GM19463 (cell line): ENCODE data around the gene APOBEC3C.
"Not testable (repeated sequence)": the region's sequence is repeated elsewhere in the genome, so short reads cannot be mapped to it uniquely, and the experiment has no call there.

Source experiments
- ATAC-seq: cut with Tn5 transposase; IDR thresholded peaks from one replicate; pipeline ENCODE4 v1.9.1; 2021; ENCODE audit warnings: mild to moderate bottlenecking, moderate library complexity; ENCODE audit not compliant: unreplicated experiment

Gene APOBEC3C

GRCh38 chr22:39020021-39020651, 6.1 kb downstream of the APOBEC3C start:
- not testable (repeated sequence) for ATAC-seq

DNA sequence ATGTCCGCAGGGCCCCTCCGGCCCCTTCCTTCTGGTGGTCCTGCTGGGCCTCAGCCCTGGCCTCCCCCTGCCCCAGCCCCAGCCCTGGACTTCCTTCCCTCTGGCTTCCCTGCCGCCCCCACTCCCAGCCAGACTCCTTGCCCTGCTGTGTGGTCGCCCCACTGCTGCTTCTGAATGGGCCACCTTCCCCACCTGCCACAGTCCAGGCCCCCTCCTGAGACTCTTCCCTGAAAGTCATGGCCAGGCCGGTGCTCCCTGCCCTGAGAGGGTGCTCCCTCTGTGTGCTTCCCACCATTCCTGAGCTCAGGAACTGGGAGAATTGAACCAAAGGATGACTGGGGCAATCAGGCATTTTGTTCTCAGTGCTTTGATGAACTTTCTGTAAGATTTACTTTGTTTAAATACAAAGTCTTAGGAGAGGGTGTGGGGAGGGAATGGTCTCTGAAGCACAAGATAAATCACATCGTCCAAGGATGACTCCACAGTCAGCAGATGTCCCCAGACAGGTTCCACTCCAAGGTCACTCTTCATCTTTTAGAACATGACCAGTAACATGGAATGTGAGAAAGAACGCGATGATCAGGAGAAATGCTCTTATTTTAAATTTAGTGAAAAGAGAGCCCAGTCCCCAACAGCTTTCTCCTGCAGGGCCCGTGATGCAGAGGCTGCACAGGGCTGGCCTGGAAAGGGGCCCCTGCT, 7.6 kb downstream of the APOBEC3C start:
- no peak for ATAC-seq

DNA sequence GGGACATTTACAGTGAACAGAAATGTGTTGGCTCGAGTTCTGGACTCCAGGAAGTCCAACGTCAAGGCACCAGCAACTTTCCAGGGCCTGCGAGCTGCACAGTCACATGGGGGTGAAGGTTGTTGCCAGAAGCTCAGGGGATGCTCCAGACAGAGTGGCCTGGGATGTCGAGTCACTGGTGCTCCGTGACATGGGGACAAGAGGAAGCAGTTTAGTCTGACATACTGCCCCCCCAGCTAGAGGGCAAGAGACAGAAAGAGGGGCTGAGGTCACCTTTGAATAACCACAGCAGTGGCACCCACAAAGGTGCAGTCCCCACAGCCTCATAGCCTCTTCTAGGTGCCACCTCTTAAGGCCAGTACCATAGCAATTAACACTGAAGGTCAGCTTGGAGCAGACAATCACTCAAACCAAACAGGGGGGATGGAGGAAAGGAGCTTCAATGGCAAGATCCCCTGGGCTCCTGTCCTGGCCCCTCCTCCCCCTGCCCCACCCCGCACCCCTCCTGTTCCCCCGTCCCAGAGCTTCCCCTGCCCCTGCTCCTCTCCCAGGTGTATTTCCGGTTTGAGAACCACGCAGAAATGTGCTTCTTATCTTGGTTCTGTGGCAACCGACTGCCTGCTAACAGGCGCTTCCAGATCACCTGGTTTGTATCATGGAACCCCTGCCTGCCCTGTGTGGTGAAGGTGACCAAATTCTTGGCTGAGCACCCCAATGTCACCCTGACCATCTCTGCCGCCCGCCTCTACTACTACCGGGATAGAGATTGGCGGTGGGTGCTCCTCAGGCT, 10.7 kb downstream of the APOBEC3C start:
- no peak for ATAC-seq

DNA sequence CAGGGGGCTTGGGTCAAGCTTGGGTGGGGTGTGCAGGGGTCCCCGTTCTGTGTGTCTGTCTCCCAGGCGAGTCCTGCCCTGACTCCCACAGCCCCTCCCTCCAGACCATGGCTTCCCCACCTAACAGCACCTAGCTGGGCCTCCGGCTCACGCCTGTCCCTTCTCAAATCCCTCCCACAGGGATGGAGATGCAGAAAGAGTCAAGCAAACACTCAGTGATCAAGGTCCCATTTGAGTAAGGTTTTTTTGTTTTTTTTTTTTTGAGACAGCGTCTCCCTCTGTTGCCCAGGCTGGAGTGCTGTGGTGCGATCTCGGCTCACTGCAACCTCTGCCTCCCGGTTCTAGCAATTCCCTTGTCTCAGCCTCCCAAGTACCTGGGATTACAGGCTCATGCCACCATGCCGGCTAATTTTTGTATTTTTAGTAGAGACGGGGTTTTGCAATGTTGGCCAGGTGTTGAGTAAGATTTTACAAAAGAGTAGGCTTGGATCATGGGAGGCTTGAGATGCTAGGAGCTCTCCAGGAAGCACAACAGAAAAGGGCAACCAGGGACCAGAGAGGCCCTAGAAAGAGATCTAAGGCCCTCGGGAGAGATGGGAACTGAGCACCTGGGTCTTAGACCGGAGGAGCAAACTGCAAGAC, 12.6 kb downstream of the APOBEC3C start:
- no peak for ATAC-seq

DNA sequence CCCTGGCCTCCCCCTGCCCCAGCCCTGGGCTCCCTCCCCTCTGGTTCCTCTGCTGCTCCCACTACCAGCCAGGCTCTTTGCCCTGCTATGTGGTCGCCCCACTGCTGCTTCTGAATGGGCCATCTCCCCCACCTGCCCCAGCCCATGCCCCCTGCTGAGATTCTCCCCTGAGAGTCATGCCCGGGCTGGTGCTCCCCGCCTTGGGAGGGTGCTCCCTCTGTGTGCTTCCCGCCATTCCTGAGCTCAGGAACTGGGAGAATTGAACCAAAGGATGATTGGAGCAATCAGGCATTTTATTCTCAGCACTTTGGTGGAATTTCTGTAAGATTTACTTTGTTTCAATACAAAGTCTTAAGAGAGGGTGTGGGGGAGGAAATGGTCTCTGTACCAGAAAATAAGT, 13.7 kb downstream of the APOBEC3C start:
- ATAC-seq, result no peak

GRCh38 chr22:39028281-39028680, 14.2 kb downstream of the APOBEC3C start:
- no peak for ATAC-seq

DNA sequence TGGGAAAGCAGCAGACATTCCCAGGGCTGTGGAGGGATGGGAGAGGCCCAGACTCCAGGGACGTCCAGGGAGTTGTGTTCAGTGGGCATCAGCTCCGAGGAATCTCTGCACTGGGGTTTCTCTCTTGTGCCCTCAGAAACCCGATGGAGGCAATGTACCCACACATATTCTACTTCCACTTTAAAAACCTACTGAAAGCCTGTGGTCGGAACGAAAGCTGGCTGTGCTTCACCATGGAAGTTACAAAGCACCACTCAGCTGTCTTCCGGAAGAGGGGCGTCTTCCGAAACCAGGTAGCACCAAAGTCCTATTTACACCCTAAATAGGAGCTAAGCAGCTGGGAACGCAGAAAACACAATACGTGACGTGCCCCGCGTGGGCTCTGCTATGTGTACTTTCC, 15.2 kb downstream of the APOBEC3C start:
- ATAC-seq, result no peak

DNA sequence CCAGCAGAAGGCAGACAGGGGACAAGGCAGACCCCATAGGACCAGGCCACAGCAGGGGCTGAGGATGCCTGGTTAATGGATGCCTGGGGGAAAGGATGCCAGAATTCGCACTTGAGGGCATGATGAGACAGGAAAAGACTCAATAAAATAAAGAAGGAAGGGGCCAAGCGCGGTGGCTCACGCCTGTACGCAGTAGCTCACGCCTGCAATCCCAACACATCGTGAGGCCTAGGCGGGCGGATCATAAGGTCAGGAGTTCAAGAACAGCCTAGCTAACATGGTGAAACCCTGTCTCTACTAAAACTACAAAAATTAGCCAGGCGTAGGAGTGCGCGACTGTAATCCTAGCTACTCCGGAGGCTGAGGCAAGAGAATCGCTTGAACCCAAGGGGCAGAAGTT, 16.6 kb downstream of the APOBEC3C start:
- no peak for ATAC-seq

GRCh38 chr22:39031434-39032295, 17.6 kb downstream of the APOBEC3C start:
- ATAC-seq, result not testable (repeated sequence)

DNA sequence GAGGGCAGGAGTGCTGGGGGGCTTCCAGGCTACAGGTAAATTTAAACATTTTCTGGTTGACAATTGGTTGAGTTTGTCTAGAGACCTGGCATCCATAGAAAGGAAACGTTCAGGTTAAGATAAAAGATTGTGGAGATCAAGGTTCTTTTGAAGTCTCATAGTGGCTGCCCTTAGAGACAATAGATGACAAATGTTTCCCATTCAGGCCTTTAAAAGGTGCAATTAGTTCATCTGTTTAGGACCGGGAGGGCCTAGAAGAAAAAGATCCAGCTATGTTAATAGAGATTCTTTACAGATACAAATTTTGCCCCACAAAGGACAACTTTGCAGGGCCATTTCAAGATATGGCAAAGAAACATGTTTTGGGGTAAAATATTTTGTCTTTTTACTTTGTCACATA, 23.0 kb downstream of the APOBEC3C start:
- not testable (repeated sequence) for ATAC-seq

DNA sequence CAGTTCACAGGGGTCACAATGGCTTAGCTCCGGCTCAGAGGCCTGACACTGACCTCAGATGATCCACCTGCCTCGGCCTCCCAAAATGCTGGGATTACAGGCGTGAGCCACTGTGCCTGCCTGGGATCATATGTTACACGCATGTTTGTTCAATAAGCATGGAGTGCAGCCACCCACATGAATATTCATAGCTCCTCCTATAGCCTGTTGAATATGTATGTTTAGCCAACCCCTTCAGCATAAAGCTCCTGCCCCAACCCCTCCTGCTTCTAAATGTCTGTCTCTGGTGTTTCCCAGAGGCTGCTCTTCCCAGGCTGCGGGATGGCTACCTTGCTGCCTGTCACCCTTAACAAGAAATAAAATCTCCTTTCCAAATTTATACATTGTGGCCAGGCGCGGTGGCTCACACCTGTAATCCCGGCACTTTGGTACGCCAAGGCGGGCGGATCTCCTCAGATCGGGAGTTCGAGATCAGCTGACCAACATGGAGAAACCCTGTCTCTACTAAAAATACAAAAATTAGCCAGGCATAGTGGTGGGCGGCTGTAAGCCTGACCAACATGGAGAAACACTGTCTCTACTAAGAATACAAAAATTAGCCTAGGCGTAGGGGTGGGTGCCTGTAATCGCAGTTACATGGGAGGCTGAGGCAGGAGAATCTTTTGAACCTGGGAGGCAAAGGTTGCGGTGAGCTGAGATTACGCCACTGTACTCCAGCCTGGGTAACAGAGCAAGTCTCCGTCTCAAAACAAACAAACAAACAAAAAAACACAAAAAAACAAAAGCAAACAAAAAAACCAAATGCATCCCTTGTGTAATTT, 25.5 kb downstream of the APOBEC3C start:
- ATAC-seq, result no peak

DNA sequence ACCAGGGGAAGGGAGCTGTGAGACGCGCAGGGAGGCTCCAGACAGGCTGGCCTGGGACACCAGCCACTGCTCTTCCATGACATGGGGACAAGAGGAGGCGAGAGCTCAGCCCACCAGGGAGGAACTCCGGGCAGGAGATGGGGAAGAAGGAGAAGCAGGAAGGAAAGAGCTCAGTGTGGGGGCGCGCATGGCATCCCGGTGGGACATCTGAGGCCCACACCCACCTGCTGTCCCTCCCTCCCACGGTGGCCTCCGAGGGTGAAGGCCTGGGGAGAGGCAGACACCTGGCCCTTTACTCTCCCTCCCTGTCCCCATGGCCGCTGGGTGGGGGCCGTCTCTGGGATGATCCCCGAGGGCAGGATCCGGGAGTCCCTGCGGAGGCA, 26.1 kb downstream of the APOBEC3C start:
- ATAC-seq, result not testable (repeated sequence)

GRCh38 chr22:39040538-39041296, 26.7 kb downstream of the APOBEC3C start, which contains the start of gene APOBEC3F:
Gene APOBEC3F (plus strand): TSS chr22:39040864. CDS start chr22:39040961, 97 bp downstream.
- peak; percentile 92 for ATAC-seq

DNA sequence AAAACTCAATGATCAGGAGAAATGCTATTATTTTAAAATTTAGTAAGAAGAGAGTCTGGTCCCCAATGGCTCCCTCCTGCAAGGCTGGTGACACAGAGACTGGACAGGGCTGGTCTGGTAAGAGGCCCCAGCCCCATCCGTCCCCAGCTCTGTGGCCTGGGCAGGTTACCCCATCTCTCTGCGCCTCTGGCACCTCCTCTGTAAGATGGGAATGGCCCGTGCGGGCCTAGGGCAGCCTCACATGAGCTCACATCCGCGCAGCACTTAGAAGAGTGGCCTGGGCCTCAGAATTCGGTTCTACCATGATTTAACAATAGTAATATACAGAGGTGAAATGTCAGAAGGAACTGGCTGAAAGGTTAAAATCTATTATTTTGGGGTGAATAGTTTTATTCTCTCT, 27.9 kb downstream of the APOBEC3C start:
- no peak for ATAC-seq

DNA sequence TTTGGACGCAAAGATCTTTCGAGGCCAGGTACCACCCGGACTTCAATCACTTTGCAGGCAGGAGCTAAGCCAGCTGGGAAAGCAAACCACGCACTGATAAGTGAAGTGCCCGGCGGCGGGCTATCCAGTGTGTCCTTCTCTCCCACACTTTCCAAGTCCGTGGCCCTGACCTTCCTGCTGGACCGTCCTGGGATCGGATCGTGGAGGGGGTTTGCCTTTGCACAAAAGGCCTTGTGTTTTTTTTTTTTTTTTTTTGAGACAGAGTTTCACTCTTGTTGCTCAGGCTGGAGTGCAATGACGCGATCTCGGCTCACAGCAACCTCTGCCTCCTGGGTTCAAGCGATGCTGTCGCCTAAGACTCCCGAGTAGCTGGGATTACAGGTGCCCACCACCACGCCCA, 29.0 kb downstream of the APOBEC3C start:
- ATAC-seq, result not testable (repeated sequence)

GRCh38 chr22:39045136-39045535, 31.1 kb downstream of the APOBEC3C start:
- not testable (repeated sequence) for ATAC-seq

GRCh38 chr22:39049486-39049885, 35.4 kb downstream of the APOBEC3C start:
- ATAC-seq, result not testable (repeated sequence)

DNA sequence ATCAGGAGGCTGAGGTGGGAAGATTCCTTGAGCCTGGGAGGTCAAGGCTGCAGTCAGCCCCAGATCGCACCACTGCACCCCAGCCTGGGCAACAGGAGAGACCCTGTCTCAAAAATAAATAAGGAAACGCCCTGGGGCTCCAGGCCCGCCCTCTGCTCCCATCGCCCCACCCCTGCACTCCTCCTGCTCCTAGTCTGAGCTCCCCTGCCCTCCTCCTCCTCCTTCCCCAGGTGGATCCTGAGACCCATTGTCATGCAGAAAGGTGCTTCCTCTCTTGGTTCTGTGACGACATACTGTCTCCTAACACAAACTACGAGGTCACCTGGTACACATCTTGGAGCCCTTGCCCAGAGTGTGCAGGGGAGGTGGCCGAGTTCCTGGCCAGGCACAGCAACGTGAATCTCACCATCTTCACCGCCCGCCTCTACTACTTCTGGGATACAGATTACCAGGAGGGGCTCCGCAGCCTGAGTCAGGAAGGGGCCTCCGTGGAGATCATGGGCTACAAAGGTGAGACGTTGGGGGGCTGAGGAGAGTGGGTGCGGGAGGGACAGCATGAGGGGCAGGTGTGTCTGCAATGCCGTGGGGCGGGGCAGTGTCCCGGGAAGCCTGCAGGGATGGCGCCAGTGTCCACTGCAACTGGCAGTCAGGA, 37.9 kb downstream of the APOBEC3C start:
- ATAC-seq, result not testable (repeated sequence)
